H1 (cell line): ENCODE measurements around the gene ABHD12B. TPM values are rescaled to one million over a fixed set of nuclear protein-coding genes. Genes with fewer than 3 reads are reported as not detected.

ENCODE experiments used
- CTCF ChIA-PET: fragments of 300-600 bp; sonication (Branson Sonifier 250); formaldehyde crosslinking; loops from one replicate; lab custom pipeline; 2021; ENCODE audit not compliant: partially characterized antibody; lab: Charles Lee
- POLR2A ChIA-PET: fragments of 300-600 bp; sonication (Branson Sonifier 250); formaldehyde crosslinking; loops from one replicate; lab custom pipeline; 2021; ENCODE audit warnings: inconsistent platforms; ENCODE audit not compliant: partially characterized antibody; lab: Charles Lee
- DNase-seq, 2 experiments: peaks; one replicate each; pipeline versions ENCODE4 v3.0.0 to v3.0.0-alpha.2; 2010 to 2022; ENCODE audit warnings: low spot score in 2 of 2, low read depth in 1 of 2, mixed read lengths in 1 of 2
- FAIRE-seq: peaks from 2 replicates; lab custom pipeline; 2011; peaks lifted over from hg19 to GRCh38; lab: Jason Lieb, UNC
- H2AFZ ChIP-seq: 2 replicates; pipeline ENCODE4 v1.8.1; 2012; ENCODE audit warnings: low read length, inconsistent platforms
- H2AK5ac ChIP-seq: 2 replicates; pipeline ENCODE4 v1.6.1; 2013; ENCODE audit warnings: low read depth, low read length
- H2BK120ac ChIP-seq: replicated peaks from 2 replicates; pipeline ENCODE3; 2013; ENCODE audit warnings: low read depth, low read length, inconsistent platforms
- H2BK12ac ChIP-seq: 2 replicates; pipeline ENCODE4 v1.6.1; 2013; ENCODE audit warnings: low read depth, low read length
- H2BK15ac ChIP-seq: 2 replicates; pipeline ENCODE4 v1.6.1; 2013; ENCODE audit warnings: low read length
- H2BK20ac ChIP-seq: 2 replicates; pipeline ENCODE4 v1.6.1; 2013; ENCODE audit warnings: low read length
- H2BK5ac ChIP-seq: 2 replicates; pipeline ENCODE4 v1.6.1; 2013; ENCODE audit warnings: low read depth, low read length
- H3K14ac ChIP-seq: 2 replicates; pipeline ENCODE4 v1.6.1; 2013; ENCODE audit warnings: inconsistent platforms; ENCODE audit not compliant: insufficient read length
- H3K18ac ChIP-seq: 2 replicates; pipeline ENCODE4 v1.6.1; 2013; ENCODE audit warnings: low read length; ENCODE audit errors: extremely low read depth
- H3K23ac ChIP-seq: 2 replicates; pipeline ENCODE4 v1.6.1; 2013; ENCODE audit warnings: inconsistent platforms; ENCODE audit not compliant: insufficient read length
- H3K23me2 ChIP-seq: 2 replicates; pipeline ENCODE4 v1.6.1; 2013; ENCODE audit warnings: low read depth, low read length
- H3K27ac ChIP-seq: 2 replicates; pipeline ENCODE4 v1.6.1; 2011; ENCODE audit warnings: low read depth, low read length, inconsistent platforms
- H3K27me3 ChIP-seq, 4 experiments: replicated peaks in 1 of 4; 1 replicate in 1 of 4; 2 replicates in 3 of 4; pipeline versions ENCODE4 v1.6.1 to v1.8.1; 2011 to 2013; ENCODE audit warnings: low read length in 3 of 4, mild to moderate bottlenecking in 3 of 4, inconsistent platforms in 2 of 4, mixed read lengths in 2 of 4, moderate library complexity in 1 of 4; ENCODE audit not compliant: control insufficient read depth in 3 of 4, insufficient read depth in 3 of 4; ENCODE audit errors: extremely low read depth in 1 of 4
- H3K36me3 ChIP-seq, 4 experiments: 2 replicates each; pipeline versions ENCODE4 v1.6.1 to v1.8.1; 2011 to 2013; ENCODE audit warnings: mild to moderate bottlenecking in 4 of 4, low read length in 3 of 4, moderate library complexity in 2 of 4, control low read depth in 1 of 4, inconsistent platforms in 1 of 4; ENCODE audit not compliant: insufficient read depth in 4 of 4, control insufficient read depth in 2 of 4
- H3K4ac ChIP-seq: replicated peaks from 2 replicates; pipeline ENCODE3; 2013; ENCODE audit warnings: low read length, low read depth, mixed read lengths, inconsistent platforms; ENCODE audit not compliant: insufficient read length
- H3K4me1 ChIP-seq, 4 experiments: replicated peaks in 1 of 4; 1 replicate in 1 of 4; 2 replicates in 3 of 4; pipeline versions ENCODE4 v1.6.1 to v1.8.1; 2011 to 2013; ENCODE audit warnings: low read length in 3 of 4, inconsistent platforms in 2 of 4, mixed read lengths in 1 of 4; ENCODE audit not compliant: insufficient read depth in 4 of 4, control insufficient read depth in 3 of 4
- H3K4me2 ChIP-seq, 2 experiments: 2 replicates each; pipeline versions ENCODE4 v1.6.1 to v1.8.1; 2011 to 2013; ENCODE audit warnings: low read depth in 2 of 2, low read length in 2 of 2, control low read depth in 1 of 2, inconsistent platforms in 1 of 2, mild to moderate bottlenecking in 1 of 2; ENCODE audit not compliant: insufficient read depth in 1 of 2
- H3K4me3 ChIP-seq, 4 experiments: fragments of 200-600, 300-600 bp in 1 of 4; sonication (generic), shearing (Covaris generic), sonication (Bioruptor Twin) in 1 of 4; 2 replicates each; pipeline versions ENCODE4 v1.5.1 to v1.8.1; 2011 to 2016; ENCODE audit warnings: low read length in 4 of 4, low read depth in 3 of 4, control low read depth in 2 of 4, inconsistent platforms in 2 of 4, mild to moderate bottlenecking in 2 of 4, mixed read lengths in 1 of 4, moderate library complexity in 1 of 4; ENCODE audit not compliant: insufficient read depth in 2 of 4; ENCODE audit errors: extremely low read depth in 1 of 4
- H3K56ac ChIP-seq: replicated peaks from 2 replicates; pipeline ENCODE3; 2013; ENCODE audit warnings: low read depth, mild to moderate bottlenecking, mixed read lengths, low read length, inconsistent platforms; ENCODE audit not compliant: insufficient read length
- H3K79me1 ChIP-seq: 2 replicates; pipeline ENCODE4 v1.6.1; 2013; ENCODE audit warnings: low read depth, low read length, control low read depth
- H3K79me2 ChIP-seq, 2 experiments: 2 replicates each; pipeline versions ENCODE4 v1.6.1 to v1.8.1; 2012 to 2013; ENCODE audit warnings: low read length in 2 of 2, mild to moderate bottlenecking in 2 of 2, inconsistent platforms in 1 of 2; ENCODE audit not compliant: insufficient read depth in 2 of 2, control insufficient read depth in 1 of 2
- H3K9ac ChIP-seq, 4 experiments: replicated peaks in 1 of 4; 1 replicate in 1 of 4; 2 replicates in 3 of 4; pipeline versions ENCODE4 v1.6.1 to v1.8.1; 2011 to 2013; ENCODE audit warnings: low read depth in 3 of 4, low read length in 3 of 4, control low read depth in 2 of 4, mild to moderate bottlenecking in 2 of 4, moderate library complexity in 2 of 4, inconsistent platforms in 1 of 4; ENCODE audit errors: extremely low read depth in 1 of 4
- H3K9me3 ChIP-seq, 2 experiments: 2 replicates each; pipeline versions ENCODE4 v1.6.1 to v1.8.1; 2012 to 2013; ENCODE audit warnings: mild to moderate bottlenecking in 2 of 2, moderate library complexity in 2 of 2, control low read depth in 1 of 2, inconsistent platforms in 1 of 2, low read depth in 1 of 2, low read length in 1 of 2, mixed read lengths in 1 of 2; ENCODE audit not compliant: insufficient read depth in 2 of 2
- H4K20me1 ChIP-seq, 2 experiments: replicated peaks in 1 of 2; 2 replicates each; pipeline versions ENCODE3 to v1.8.1; 2011 to 2013; ENCODE audit warnings: inconsistent platforms in 2 of 2, low read length in 2 of 2, mild to moderate bottlenecking in 1 of 2; ENCODE audit not compliant: insufficient read depth in 2 of 2, control insufficient read depth in 1 of 2
- H4K5ac ChIP-seq: 2 replicates; pipeline ENCODE4 v1.6.1; 2013; ENCODE audit warnings: low read length, low read depth, mixed read lengths, inconsistent platforms; ENCODE audit not compliant: insufficient read length
- H4K8ac ChIP-seq: 2 replicates; pipeline ENCODE4 v1.8.0; 2013; ENCODE audit warnings: mild to moderate bottlenecking, moderate library complexity, low read length, inconsistent platforms; ENCODE audit not compliant: insufficient read depth; ENCODE audit errors: extremely low read depth
- H4K91ac ChIP-seq: replicated peaks from 2 replicates; pipeline ENCODE3; 2013; ENCODE audit warnings: low read length, mixed read lengths, inconsistent platforms; ENCODE audit not compliant: insufficient read length
- CBX5 ChIP-seq: fragments of 300-800, 300-1000 bp; sonication (generic); IDR thresholded peaks from 2 replicates; pipeline ENCODE4 v1.7.1; 2016; ENCODE audit warnings: antibody characterized with exemption, low read length, low read depth
- GTF2F1 ChIP-seq: IDR thresholded peaks from 2 replicates; pipeline ENCODE4 v1.6.1; 2012; ENCODE audit warnings: low read depth, low read length, improper control_type of control experiment, borderline replicate concordance
- HDAC2 ChIP-seq, 2 experiments: fragments of 300-600 bp in 1 of 2; sonication (generic) in 1 of 2; IDR thresholded peaks; 2 replicates each; pipeline ENCODE4 v1.6.1; 2011 to 2012; ENCODE audit warnings: low read depth in 2 of 2, low read length in 2 of 2, mild to moderate bottlenecking in 2 of 2, moderate library complexity in 2 of 2, borderline replicate concordance in 1 of 2, inconsistent platforms in 1 of 2
- JUN ChIP-seq: IDR thresholded peaks from 2 replicates; pipeline ENCODE4 v1.6.1; 2011; ENCODE audit warnings: low read depth, mild to moderate bottlenecking, improper control_type of control experiment, low read length
- NANOG ChIP-seq: IDR thresholded peaks from 2 replicates; pipeline ENCODE4 v1.6.1; 2011; ENCODE audit warnings: low read length, low read depth, mild to moderate bottlenecking, inconsistent platforms; ENCODE audit not compliant: insufficient read depth, poor library complexity, severe bottlenecking
- RAD21 ChIP-seq, 2 experiments: IDR thresholded peaks in 1 of 2; conservative IDR thresholded peaks in 1 of 2; 2 replicates each; pipeline ENCODE4 v1.6.1; 2011; ENCODE audit warnings: low read depth in 2 of 2, low read length in 2 of 2, improper control_type of control experiment in 1 of 2, inconsistent platforms in 1 of 2, mild to moderate bottlenecking in 1 of 2, moderate library complexity in 1 of 2
- RBBP5 ChIP-seq: IDR thresholded peaks from 2 replicates; pipeline ENCODE4 v1.7.1; 2012; ENCODE audit warnings: low read depth, mild to moderate bottlenecking, inconsistent platforms, low read length, moderate library complexity, borderline replicate concordance
- SRF ChIP-seq: IDR thresholded peaks from 2 replicates; pipeline ENCODE4 v1.6.1; 2011; ENCODE audit warnings: mild to moderate bottlenecking, low read depth, low read length, moderate library complexity
- TEAD4 ChIP-seq: IDR thresholded peaks from 2 replicates; pipeline ENCODE4 v1.6.1; 2012; ENCODE audit warnings: low read depth, low read length, inconsistent platforms, mixed read lengths
- USF2 ChIP-seq: IDR thresholded peaks from 2 replicates; pipeline ENCODE4 v1.6.1; 2011; ENCODE audit warnings: low read length, improper control_type of control experiment
- WGBS, 2 experiments: shearing (Covaris generic) in 1 of 2; methylation state at CpG; one replicate each; pipeline versions ENCODE4 v1.1.6 to v1.1.7; 2013 to 2015; ENCODE audit warnings: low lambda C conversion rate in 2 of 2, mixed read lengths in 2 of 2, inconsistent platforms in 1 of 2, low coverage in 1 of 2, missing lambda C conversion rate in 1 of 2; ENCODE audit not compliant: insufficient replicate concordance in 2 of 2, insufficient coverage in 1 of 2, insufficient read length in 1 of 2; ENCODE audit errors: extremely low coverage in 1 of 2, missing lambda C conversion rate in 1 of 2; 5-methylcytosine and 5-hydroxymethylcytosine counted together
- polyA plus RNA-seq, 7 experiments: library from polyadenylated mRNA; depleted of rRNA in 3 of 7; stranded (reverse) in 5 of 7; unstranded in 2 of 7; fragments of >200 nt in 5 of 7; fragments of 200-250 nt in 2 of 7; gene quantifications; 1 replicate in 5 of 7; 2 replicates in 1 of 7; 4 replicates in 1 of 7; pipeline versions ENCODE4 v1.2.1 to v1.2.3, GENCODE V29; 2011 to 2013; ENCODE audit warnings: missing spikeins in 2 of 7, mixed read lengths in 2 of 7
- total RNA-seq: library from RNA; stranded (reverse); fragmentation: NEBNext Ultra II Directional; extraction: Animal tissue kit (Norgen Biotek cat#: 25700); gene quantifications from 2 replicates; pipeline ENCODE4 v1.2.1, GENCODE V29; 2021

Gene ABHD12B
- total and polyA plus RNA-seq, 2 of the 8 experiments (the other 6 are each of a cell fraction or from before 2014, with no cell fraction given) = 4.0 to 102 TPM

GRCh38 chr14:50835280-50835679 lies 36.6 kb upstream of the ABHD12B start:
- Histone ChIP-seq H3K27ac (no peak overlapping the region), H2AK5ac (no peak overlapping the region)

More at GRCh38 chr14:50835280-50835679, 36.6 kb upstream of the ABHD12B start:
- H2AFZ ChIP-seq = no peak overlapping the region
- no peak overlapping the region for H3K56ac ChIP-seq
- no peak overlapping the region for H3K18ac ChIP-seq
- no peak overlapping the region for H3K9ac ChIP-seq
- H2BK20ac ChIP-seq = no peak overlapping the region
- WGBS, 2 experiments = 85% methylated on average over 2 of the region's 2 CpGs; no CpG with 5 or more reads in 1 of the 2 experiments
- H3K4me3 ChIP-seq = no peak overlapping the region
- peaks cover 7% of the 10 kb centered on the region for H3K23me2 ChIP-seq
- no peak overlapping the region for H4K8ac ChIP-seq
- no peak overlapping the region for H3K4ac ChIP-seq
- DNase-seq (no peak), FAIRE-seq (no peak)
- no peaks in the 10 kb centered on the region for H3K79me1 ChIP-seq
- H3K23ac ChIP-seq = no peak overlapping the region
- no peaks in the 10 kb centered on the region for H3K36me3 ChIP-seq
- no peaks in the 10 kb centered on the region for H4K20me1 ChIP-seq
- no peak overlapping the region for H3K14ac ChIP-seq
- no peaks in the 10 kb centered on the region for H3K79me2 ChIP-seq
- H2BK5ac ChIP-seq = no peak overlapping the region
- ChIA-PET CTCF (interaction anchor here (1.8 kb wide), 1 partner anchor 25 kb away, joined by 7 read pairs; no protein-coding TSS in a partner anchor), POLR2A (no interaction called here)
- H2BK120ac ChIP-seq = no peak overlapping the region
- peaks cover 0 to 4% (median under 1%) of the 10 kb centered on the region in 4 experiments; a peak in 3 of 7 replicates for H3K4me1 ChIP-seq
- H2BK12ac ChIP-seq = no peak overlapping the region
- H3K9me3 ChIP-seq = no peaks in the 10 kb centered on the region
- H3K4me2 ChIP-seq = no peak overlapping the region
- no peak overlapping the region for H4K5ac ChIP-seq
- H4K91ac ChIP-seq = no peak overlapping the region
- TF ChIP-seq TEAD4 (no peak), JUN (no peak), USF2 (no peak), CBX5 (no peak), GTF2F1 (no peak), RBBP5 (no peak), RAD21 (IDR thresholded peaks at IDR 0.05 in 1 of 2, conservative IDR thresholded peaks at IDR 0.05 in 1 of 2; ENCODE audit: low read depth in 2 of 2, low read length in 2 of 2) (no peak), NANOG (no peak), HDAC2 (IDR thresholded peaks at IDR 0.05; ENCODE audit: borderline replicate concordance in 1 of 2, low read depth in 2 of 2, low read length in 2 of 2) (no peak), SRF (no peak)
- no peak overlapping the region for H2BK15ac ChIP-seq
- H3K27me3 ChIP-seq = peaks cover 0 to 22% (median 16%) of the 10 kb centered on the region in 4 experiments; a peak in 5 of 7 replicates
